GM21576 (cell line): ENCODE measurements around the gene ZNF782.
"Not testable (repeated sequence)": the region's sequence is repeated elsewhere in the genome, so short reads cannot be mapped to it uniquely, and the experiment has no call there.

Source experiments
- ATAC-seq: cut with Tn5 transposase; IDR thresholded peaks from one replicate; pipeline ENCODE4 v1.9.1; 2021; ENCODE audit warnings: mild to moderate bottlenecking, moderate library complexity; ENCODE audit not compliant: unreplicated experiment

Gene ZNF782

DNA sequence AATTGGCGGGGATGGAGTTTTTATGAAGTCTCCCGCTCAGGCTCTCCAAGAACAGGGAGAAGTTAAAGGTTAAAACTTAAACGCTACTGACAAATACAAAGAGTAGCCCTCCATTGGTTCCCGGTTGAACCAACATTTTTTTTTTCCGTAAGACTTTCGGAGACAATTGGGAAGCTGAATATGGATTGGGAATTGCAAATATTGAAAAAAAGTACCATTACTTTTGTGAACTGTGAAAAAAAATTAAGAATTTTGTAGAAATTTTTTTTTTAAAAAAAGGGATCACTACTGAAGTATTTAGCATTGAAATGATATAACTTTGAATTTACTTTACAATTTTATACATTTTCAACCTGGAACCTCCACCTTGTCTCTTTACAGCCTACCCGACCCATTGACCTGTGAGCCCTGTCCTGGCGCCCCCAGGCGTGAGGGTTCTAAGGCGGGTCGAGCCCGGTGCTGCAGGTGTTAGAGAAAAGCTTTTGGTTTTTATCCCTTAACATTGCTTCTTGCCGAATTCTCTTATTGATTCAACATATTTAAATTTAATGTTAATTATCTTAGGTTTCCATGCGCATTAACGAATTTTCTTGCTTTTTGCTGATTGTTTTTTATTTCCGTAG is 448 bp upstream of the ZNF782 start:
- no peak for ATAC-seq

DNA sequence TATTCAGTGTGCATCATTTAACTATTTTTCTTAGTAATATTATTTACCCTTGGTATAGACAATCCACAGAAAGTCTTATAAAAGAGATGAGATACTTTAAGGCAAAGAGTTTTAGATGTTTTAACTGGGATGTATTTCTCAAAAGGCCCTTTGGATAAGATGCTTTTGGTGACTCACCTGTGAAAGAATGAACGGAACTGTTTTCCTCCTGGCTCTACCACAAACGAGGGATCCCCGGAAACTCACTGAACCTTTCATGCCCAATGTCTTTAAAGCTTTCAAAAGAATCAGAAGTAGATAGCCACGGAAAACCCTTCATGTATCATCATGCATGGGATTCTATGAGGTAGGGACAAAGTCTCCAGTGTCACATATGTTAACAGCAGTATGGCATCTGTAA is 1.6 kb downstream of the ZNF782 start:
- ATAC-seq, result no peak

DNA sequence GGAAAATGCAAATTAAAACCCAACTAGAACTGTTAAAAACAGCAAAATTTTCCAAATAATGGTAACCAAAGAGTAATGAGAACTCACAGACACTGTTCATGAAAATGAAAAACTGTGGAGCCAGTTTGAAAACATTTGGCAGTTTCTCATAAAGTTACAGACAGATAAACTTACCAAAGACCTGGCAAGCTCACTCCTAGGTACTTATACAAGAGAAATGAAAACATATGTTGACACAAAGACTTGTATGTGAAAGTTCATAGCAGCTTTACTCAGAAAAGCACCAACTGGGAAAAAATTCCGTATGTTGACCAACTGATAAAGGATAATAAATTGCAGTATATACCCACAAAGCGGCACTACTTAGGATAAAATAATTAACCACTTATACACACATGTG is 10.3 kb downstream of the ZNF782 start:
- ATAC-seq, result no peak

DNA sequence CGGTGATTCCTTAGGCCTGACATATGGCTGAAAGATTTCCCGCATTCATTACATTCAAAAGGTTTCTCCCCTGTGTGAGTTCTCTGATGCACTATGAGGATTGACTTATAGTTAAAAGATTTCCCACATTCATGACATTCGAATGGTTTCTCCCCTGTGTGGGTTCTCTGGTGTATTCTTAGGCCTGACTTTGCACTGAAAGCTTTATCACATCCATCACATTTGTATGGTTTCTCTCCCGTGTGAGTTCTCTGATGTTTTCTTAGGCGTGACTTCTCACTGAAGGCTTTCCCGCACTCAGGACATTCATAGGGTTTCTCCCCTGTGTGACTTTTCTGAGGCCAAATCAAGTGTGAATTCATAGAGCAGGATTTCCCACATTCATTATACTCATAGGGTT is 35.8 kb downstream of the ZNF782 start:
- ATAC-seq, result no peak

DNA sequence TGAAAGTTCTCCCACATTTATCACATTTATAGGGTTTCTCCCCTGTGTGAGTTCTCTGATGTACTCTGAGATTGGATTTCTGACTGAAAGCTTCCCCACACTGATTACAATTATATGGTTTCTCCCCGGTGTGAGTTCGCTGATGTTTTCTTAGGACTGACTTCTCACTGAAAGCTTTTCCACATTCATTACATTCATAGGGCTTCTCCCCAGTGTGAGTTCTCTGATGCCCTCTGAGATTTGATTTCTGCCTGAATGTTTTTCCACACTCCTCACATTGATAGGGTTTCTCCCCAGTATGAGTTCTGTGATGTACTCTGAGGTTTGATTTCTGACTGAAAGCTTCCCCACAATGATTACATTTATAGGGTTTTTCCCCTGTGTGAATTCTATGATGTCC is 36.3 kb downstream of the ZNF782 start:
- ATAC-seq, result no peak

DNA sequence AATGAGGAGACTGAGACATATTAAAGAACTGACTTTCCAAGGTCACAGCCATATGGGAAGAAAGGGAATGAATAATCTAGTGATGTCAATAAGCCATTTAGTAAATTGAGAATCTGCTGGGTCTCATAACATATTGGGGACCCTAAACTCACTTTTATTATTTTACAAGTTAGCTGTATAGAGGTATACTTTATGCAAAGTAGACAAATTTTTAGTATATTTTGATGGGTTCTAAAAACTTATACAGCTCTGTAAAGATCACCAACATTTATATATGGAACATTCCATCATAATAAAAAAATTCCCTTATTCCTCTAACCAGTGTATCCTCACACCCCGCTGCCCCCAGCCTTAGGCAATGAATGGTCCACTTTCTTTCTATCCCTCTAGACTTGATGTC is 40.7 kb downstream of the ZNF782 start:
- no peak for ATAC-seq

DNA sequence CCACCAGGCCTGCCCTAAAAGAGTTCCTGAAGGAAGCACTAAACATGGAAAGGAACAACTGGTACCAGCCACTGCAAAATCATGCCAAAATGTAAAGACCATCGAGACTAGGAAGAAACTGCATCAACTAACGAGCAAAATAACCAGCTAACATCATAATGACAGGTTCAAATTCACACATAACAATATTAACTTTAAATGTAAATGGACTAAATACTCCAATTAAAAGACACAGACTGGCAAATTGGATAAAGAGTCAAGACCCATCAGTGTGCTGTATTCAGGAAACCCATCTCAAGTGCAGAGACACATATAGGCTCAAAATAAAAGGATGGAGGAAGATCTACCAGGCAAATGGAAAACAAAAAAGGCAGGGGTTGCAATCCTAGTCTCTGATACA is 55.4 kb downstream of the ZNF782 start:
- ATAC-seq, result not testable (repeated sequence)

DNA sequence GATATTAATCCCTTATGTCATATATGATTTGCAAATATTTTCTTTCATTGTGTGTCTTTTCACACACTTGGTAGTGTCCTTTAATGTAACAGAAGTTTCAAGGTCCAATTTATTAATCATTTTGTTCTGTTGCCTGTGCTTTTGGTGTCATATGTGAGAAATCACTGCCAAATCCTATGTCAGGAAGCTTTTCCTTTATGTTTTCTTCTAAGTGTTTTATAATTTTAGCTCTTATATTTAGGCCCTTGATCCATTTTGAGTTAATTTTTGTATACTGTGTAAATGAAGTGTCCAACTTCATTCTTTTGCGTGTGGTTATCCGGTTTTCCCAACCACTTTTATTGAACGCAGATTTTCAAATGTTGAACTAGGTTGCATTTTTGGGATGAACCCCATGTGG is 70.3 kb downstream of the ZNF782 start:
- ATAC-seq, result no peak

DNA sequence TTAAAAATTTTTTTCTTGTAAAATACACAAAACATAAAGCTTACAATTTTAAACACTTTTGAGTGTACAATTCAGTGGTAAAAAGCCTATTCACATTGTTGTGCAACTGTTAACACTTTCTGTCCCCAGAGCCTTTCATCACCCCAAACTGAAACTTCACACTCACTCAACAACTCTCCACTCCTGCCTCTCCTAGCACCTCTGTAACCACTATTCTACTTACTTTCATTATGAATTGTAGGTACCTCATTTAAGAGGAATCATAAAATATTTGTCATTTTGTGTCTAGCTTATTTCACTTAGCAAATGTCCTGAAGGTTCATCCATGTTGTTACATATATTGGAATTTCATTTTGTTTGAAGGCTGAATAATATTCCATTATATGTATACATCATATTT is 72.1 kb downstream of the ZNF782 start:
- no peak for ATAC-seq

DNA sequence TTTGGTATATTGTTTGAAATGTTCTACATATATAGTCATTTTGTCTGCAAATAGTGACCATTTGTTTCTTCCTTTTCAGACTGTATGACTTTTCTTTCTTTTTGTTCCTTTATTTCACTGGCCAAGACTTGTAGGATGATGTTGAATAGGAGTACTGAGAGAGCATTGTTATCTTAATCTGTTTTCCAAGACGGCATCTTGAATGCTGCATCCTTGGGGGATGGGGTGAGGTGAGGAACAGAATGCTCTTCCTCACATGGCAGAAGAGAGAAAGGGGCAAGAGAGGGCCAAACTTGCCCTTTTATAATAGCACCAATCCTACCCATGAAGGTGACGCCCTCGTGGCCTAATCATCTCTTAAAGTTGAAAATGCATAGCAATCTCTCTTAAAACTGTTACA is 72.8 kb downstream of the ZNF782 start:
- ATAC-seq, result no peak

DNA sequence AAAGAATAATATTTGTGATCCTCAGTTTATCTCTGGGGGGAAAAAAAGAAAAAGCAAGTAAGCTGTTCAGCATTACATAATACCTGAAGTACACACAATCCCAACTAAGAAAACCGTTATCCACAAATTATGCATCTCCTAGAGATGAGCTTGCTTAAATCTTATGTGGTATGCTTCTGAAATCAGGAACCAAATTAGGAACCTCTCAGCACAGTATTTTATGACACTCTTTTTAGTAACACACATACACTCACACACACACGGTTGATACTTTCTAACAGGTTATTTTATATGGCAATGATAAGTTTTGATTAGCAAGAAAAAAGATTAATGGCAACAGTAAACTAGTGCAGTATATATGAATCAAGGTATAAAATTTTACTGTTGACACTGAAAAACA is 75.2 kb downstream of the ZNF782 start:
- ATAC-seq, result no peak

DNA sequence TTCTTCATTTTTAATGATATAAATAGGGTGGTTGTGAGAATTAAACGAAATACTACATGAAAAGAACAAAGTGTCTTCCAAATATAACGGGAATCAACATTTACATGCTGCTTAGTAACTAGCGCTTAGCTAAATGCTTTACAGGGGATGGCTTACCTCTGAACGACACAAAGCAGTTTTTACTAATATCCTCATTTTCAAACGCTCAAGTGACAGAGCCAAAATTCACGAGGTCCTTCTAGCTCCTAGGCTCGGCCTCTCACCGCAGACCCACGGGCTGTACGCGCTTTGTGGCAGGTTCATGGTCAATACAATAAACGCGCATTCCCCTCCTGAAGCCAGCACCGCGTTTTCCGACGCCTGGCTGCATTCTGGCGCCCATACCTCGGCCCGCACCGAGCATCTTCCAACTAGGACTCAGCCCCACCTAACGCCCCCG is 76.9 kb downstream of the ZNF782 start:
- no peak for ATAC-seq

DNA sequence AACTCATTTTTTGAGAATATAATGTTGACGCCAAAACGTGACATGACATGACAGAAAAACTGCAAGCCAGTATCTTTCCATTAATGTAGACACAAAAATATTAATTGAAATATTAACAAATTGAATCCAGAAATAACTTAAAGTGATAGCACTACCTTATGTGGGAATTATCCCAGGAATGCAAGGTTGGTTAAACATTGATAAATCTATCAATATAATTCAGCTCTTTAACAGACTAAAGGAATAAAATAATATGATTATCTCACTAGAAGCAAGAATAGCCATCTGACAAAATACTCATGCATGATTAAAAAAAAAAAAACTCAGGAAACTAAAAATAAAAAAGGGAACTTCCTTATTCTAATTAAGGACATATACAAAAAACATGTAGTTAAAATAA is 83.2 kb downstream of the ZNF782 start:
- no peak for ATAC-seq

DNA sequence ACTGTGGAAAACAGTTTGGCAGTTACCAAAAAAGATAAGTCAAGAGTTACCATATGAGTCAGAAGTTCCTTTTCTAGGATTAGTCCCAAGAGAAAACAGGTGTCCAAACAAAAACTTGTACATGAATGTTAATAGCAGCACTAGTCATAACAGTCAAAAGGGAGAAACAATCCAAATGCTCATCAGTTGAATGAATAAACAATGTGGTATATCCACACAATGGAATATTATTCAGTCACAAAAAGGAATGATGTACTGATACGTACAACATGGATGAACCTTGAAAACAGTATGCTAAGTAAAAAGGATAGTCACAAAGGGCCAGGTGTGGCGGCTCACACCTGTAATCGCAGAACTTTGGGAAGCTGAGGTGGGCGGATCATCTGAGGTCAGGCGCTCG is 84.3 kb downstream of the ZNF782 start:
- no peak for ATAC-seq
